Keratinocyte (primary cell): ENCODE results near the gene ACBD5. TPM values are rescaled to one million over a fixed set of nuclear protein-coding genes. Genes with fewer than 3 reads are reported as not detected.

ENCODE experiments used
- DNase-seq: peaks from one replicate; pipeline ENCODE4 v3.0.0-alpha.2; 2011; ENCODE audit warnings: low read depth, missing footprints, low spot score
- FAIRE-seq: peaks from 2 replicates; lab custom pipeline; 2011; peaks lifted over from hg19 to GRCh38; lab: Jason Lieb, UNC
- H2AFZ ChIP-seq: 2 replicates; pipeline ENCODE4 v1.6.0; 2012; ENCODE audit warnings: low read length, control low read depth, inconsistent platforms; ENCODE audit not compliant: control insufficient read depth
- H3K27ac ChIP-seq: 2 replicates; pipeline ENCODE4 v1.5.1; 2011; ENCODE audit warnings: low read length; ENCODE audit not compliant: control insufficient read depth, insufficient read depth
- H3K27me3 ChIP-seq: 3 replicates; pipeline ENCODE4 v1.6.0; 2011; ENCODE audit warnings: low read length; ENCODE audit not compliant: control insufficient read depth, insufficient read depth; ENCODE audit errors: extremely low read depth
- H3K36me3 ChIP-seq, 2 experiments: 2 replicates in 1 of 2; 3 replicates in 1 of 2; pipeline ENCODE4 v1.5.1; 2011; ENCODE audit warnings: low read length in 2 of 2, mild to moderate bottlenecking in 1 of 2; ENCODE audit not compliant: control insufficient read depth in 2 of 2, insufficient read depth in 2 of 2; ENCODE audit errors: extremely low read depth in 1 of 2
- H3K4me1 ChIP-seq: 3 replicates; pipeline ENCODE4 v1.5.1; 2011; ENCODE audit warnings: low read length; ENCODE audit not compliant: control insufficient read depth, insufficient read depth; ENCODE audit errors: extremely low read depth
- H3K4me2 ChIP-seq: 3 replicates; pipeline ENCODE4 v1.6.0; 2011; ENCODE audit warnings: low read depth, low read length; ENCODE audit not compliant: control insufficient read depth, insufficient read depth; ENCODE audit errors: extremely low read depth
- H3K4me3 ChIP-seq, 3 experiments: fragments of 200-600 bp in 1 of 3; sonication (generic) in 1 of 3; 2 replicates in 2 of 3; 3 replicates in 1 of 3; pipeline ENCODE4 v1.5.1; 2011 to 2016; ENCODE audit warnings: low read length in 3 of 3, mild to moderate bottlenecking in 3 of 3, control low read depth in 2 of 3, inconsistent platforms in 1 of 3, low read depth in 1 of 3, mixed read lengths in 1 of 3, mixed run types in 1 of 3, moderate library complexity in 1 of 3; ENCODE audit not compliant: control insufficient read depth in 2 of 3, insufficient read depth in 2 of 3; ENCODE audit errors: extremely low read depth in 1 of 3
- H3K79me2 ChIP-seq: 2 replicates; pipeline ENCODE4 v1.6.0; 2012; ENCODE audit warnings: low read length; ENCODE audit not compliant: control insufficient read depth, insufficient read depth
- H3K9ac ChIP-seq: 3 replicates; pipeline ENCODE4 v1.6.0; 2011; ENCODE audit warnings: low read length; ENCODE audit not compliant: control insufficient read depth, insufficient read depth; ENCODE audit errors: extremely low read depth
- H3K9me1 ChIP-seq: 3 replicates; pipeline ENCODE4 v1.6.0; 2011; ENCODE audit warnings: low read length; ENCODE audit not compliant: control insufficient read depth, insufficient read depth; ENCODE audit errors: extremely low read depth
- H3K9me3 ChIP-seq: 2 replicates; pipeline ENCODE4 v1.5.1; 2012; ENCODE audit warnings: low read depth, low read length; ENCODE audit not compliant: control insufficient read depth
- H4K20me1 ChIP-seq: 3 replicates; pipeline ENCODE4 v1.6.0; 2011; ENCODE audit warnings: low read length; ENCODE audit not compliant: control insufficient read depth, insufficient read depth; ENCODE audit errors: extremely low read depth
- CTCF ChIP-seq, 3 experiments: IDR thresholded peaks in 1 of 3; conservative IDR thresholded peaks in 1 of 3; optimal IDR thresholded peaks in 1 of 3; 2 replicates in 2 of 3; 3 replicates in 1 of 3; pipeline versions ENCODE3 to v1.5.1; 2011; ENCODE audit warnings: low read length in 3 of 3, mild to moderate bottlenecking in 3 of 3, moderate library complexity in 2 of 3, control low read depth in 1 of 3, inconsistent platforms in 1 of 3; ENCODE audit not compliant: insufficient read depth in 2 of 3; ENCODE audit errors: extremely low read depth in 1 of 3
- EZH2 ChIP-seq: IDR thresholded peaks from one replicate; pipeline ENCODE4 v1.6.1; 2012; ENCODE audit warnings: inconsistent platforms, mild to moderate bottlenecking, low read length, moderate library complexity
- dilution Hi-C: fragments of 300-500 bp; cut with MboI; formaldehyde crosslinking; loops from one replicate; pipeline ENCODE4 v1.7.0; 2020; ENCODE audit warnings: low sequenced_read_pairs; ENCODE audit not compliant: extremely low pct_ligation_motif_present
- polyA plus RNA-seq, 5 experiments: library from polyadenylated mRNA; depleted of rRNA in 3 of 5; stranded (reverse) in 3 of 5; stranded (forward) in 1 of 5; unstranded in 1 of 5; fragments of >200 nt; gene quantifications; 1 replicate in 1 of 5; 2 replicates in 3 of 5; 3 replicates in 1 of 5; pipeline versions ENCODE4 v1.2.1 to v1.2.3, GENCODE V29; 2011 to 2012; ENCODE audit warnings: missing spikeins in 2 of 5, low read depth in 1 of 5, low replicate concordance in 1 of 5

The ACBD5 gene
- polyA plus RNA-seq, 1 donor (not counting 4 experiments of a cell fraction or from before 2014, with no cell fraction given): 11.7 TPM

- peak overlapping the region; percentile 89 for H3K9ac ChIP-seq
- DNase-seq (no peak), FAIRE-seq (no peak)
- no peaks in the 10 kb centered on the region for H3K36me3 ChIP-seq
- H3K4me1 ChIP-seq: peaks cover 10% of the 10 kb centered on the region
- dilution Hi-C loops: no loop called here
- H3K27ac ChIP-seq: peak overlapping the region; percentile 88
- H3K4me3 ChIP-seq: peak overlapping the region; percentile 67 to 97 (median 88)
- H4K20me1 ChIP-seq: no peaks in the 10 kb centered on the region
- H3K79me2 ChIP-seq: peaks cover 2% of the 10 kb centered on the region
- H3K9me3 ChIP-seq: no peaks in the 10 kb centered on the region
- H3K9me1 ChIP-seq: no peaks in the 10 kb centered on the region
- H3K27me3 ChIP-seq: no peaks in the 10 kb centered on the region
- no peak for TF ChIP-seq EZH2
- no peak for TF ChIP-seq CTCF (optimal IDR thresholded peaks at IDR 0.05 in 1 of 3, IDR thresholded peaks at IDR 0.05 in 1 of 3, conservative IDR thresholded peaks at IDR 0.05 in 1 of 3; ENCODE audit: extremely low read depth in 1 of 3, insufficient read depth in 2 of 3, low read length in 3 of 3)
- peak overlapping the region; percentile 98 for H2AFZ ChIP-seq
- peak overlapping the region; percentile 94 for H3K4me2 ChIP-seq
Measured at GRCh38 chr10:27242473-27242950, 1.9 kb upstream of the ACBD5 start.

GRCh38 chr10:27241652-27242472, 1.3 kb upstream of the ACBD5 start:
- Histone ChIP-seq H3K9ac (peak overlapping the region; percentile 89), H3K79me2 (peaks cover 2% of the 10 kb centered on the region), H3K27me3 (no peaks in the 10 kb centered on the region), H3K4me2 (peak overlapping the region; percentile 94), H3K4me1 (peaks cover 10% of the 10 kb centered on the region), H3K9me1 (no peaks in the 10 kb centered on the region), H3K4me3 (peak overlapping the region; percentile 67 to 97 (median 88)), H4K20me1 (no peaks in the 10 kb centered on the region), H3K36me3 (no peaks in the 10 kb centered on the region), H3K27ac (peak overlapping the region; percentile 88), H3K9me3 (no peaks in the 10 kb centered on the region), H2AFZ (peak overlapping the region; percentile 98)
- dilution Hi-C loops: no loop called here
- peak; percentile 71 for FAIRE-seq
- DNase-seq: peak; percentile 53
- TF ChIP-seq CTCF (optimal IDR thresholded peaks at IDR 0.05 in 1 of 3, IDR thresholded peaks at IDR 0.05 in 1 of 3, conservative IDR thresholded peaks at IDR 0.05 in 1 of 3; ENCODE audit: extremely low read depth in 1 of 3, insufficient read depth in 2 of 3, low read length in 3 of 3): peak in 2 of 3 experiments; percentile 18 to 30
- TF ChIP-seq EZH2: no peak
